NCI-H2081 treated with DMSO at 0.1 percent for 48 hours (cell line): ENCODE results near the gene CLEC14A.

Source experiments
- DNase-seq: peaks from one replicate; lab custom pipeline; 2025; lab: John Stamatoyannopoulos, UW

CLEC14A gene

GRCh38 chr14:38205949-38206665, 49.8 kb downstream of the CLEC14A start:
- no peak for DNase-seq

GRCh38 chr14:38205119-38205813, 50.6 kb downstream of the CLEC14A start:
- DNase-seq = no peak

GRCh38 chr14:38204719-38205115, 51.2 kb downstream of the CLEC14A start:
- DNase-seq = no peak
